ENCODE measurements around the gene IFT43.

DNA sequence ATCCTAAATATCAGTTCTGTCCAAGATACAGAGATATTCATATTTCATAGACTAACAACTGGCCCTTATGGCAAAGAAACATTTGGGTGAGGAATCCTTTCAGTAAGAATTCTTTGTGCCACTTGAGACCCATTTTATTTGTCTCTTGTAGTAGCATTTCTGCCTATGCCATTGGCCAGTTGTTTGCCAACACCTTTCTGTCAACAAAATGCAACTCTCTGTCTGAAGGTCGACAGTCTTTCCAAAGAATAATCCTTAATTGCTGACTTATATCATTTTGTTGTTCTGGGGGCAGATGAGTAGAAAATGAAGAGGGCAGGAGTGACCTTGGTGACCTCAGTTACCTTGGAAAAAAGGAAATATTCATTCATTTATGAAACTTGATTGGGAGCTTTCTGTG lies 10.9 kb downstream of the IFT43 start:
- TF ChIP-seq CTCF (IDR thresholded peaks at IDR 0.05) (no peak), POLR2A (IDR thresholded peaks at IDR 0.05) (no peak), EP300 (IDR thresholded peaks at IDR 0.05) (no peak)
